Neural cell (in vitro differentiated cells): Measurements from ENCODE around the gene THBD.

ENCODE experiments used
- EZH2 ChIP-seq: fragments of 200-600, 300-800 bp; shearing (Covaris generic), sonication (generic); IDR thresholded peaks from 2 replicates; pipeline ENCODE4 v1.6.1; 2014; ENCODE audit warnings: antibody characterized with exemption, low read length, borderline replicate concordance, mild to moderate bottlenecking; ENCODE audit not compliant: insufficient read depth, poor library complexity, severe bottlenecking
- POLR2AphosphoS5 ChIP-seq: IDR thresholded peaks from 2 replicates; pipeline ENCODE4 v1.6.1; 2012
- TF ChIP-seq, protein P1 (sequence below): fragments of 450-650 bp; IDR thresholded peaks from 2 replicates; pipeline ENCODE4 v1.5.1; 2014; ENCODE audit warnings: antibody characterized with exemption, mild to moderate bottlenecking, moderate library complexity; ENCODE audit not compliant: poor library complexity, severe bottlenecking

DNA sequence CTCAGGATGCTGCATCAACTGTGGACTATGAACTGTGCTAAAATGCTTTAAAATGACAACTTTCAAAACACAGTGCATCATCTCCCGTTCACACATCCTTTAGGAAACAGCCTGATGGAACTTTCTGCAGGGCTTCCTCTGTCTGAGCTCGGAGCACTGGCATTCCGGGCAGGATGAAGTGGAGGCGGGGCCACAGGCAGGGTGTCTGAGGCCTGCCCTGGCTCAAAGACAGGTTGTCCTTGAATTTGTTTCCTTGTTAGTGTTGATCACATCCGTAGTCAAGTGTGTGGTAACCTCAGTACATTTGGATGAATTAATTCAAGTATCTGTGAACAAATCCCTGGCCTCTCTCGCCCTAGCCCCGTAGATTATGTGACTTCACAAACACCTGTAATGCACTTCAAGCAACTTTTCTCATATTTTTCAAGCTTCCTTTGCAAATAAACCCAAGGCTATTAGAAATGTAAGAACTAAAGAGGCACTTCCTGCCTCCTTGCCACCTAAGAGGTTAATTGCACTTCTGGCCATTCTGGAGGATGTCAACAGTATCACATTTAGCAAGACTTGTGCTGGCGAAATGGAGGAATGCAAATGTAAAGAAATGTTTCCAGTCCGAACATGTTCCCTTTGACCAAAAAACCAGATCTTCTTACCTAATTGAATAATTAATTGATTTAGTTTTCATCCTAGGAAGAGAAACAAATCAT, 33.5 kb upstream of the THBD start:
- TF ChIP-seq, protein P1, sequence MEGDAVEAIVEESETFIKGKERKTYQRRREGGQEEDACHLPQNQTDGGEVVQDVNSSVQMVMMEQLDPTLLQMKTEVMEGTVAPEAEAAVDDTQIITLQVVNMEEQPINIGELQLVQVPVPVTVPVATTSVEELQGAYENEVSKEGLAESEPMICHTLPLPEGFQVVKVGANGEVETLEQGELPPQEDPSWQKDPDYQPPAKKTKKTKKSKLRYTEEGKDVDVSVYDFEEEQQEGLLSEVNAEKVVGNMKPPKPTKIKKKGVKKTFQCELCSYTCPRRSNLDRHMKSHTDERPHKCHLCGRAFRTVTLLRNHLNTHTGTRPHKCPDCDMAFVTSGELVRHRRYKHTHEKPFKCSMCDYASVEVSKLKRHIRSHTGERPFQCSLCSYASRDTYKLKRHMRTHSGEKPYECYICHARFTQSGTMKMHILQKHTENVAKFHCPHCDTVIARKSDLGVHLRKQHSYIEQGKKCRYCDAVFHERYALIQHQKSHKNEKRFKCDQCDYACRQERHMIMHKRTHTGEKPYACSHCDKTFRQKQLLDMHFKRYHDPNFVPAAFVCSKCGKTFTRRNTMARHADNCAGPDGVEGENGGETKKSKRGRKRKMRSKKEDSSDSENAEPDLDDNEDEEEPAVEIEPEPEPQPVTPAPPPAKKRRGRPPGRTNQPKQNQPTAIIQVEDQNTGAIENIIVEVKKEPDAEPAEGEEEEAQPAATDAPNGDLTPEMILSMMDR: no peak
- TF ChIP-seq POLR2AphosphoS5 (no peak), EZH2 (no peak)
